ENCODE measurements around the gene ZNF14. TPM values are rescaled to one million over a fixed set of nuclear protein-coding genes. Genes with fewer than 3 reads are reported as not detected.
"Not testable (repeated sequence)": the region's sequence is repeated elsewhere in the genome, so short reads cannot be mapped to it uniquely, and the experiment has no call there.

The ZNF14 gene
- total RNA-seq, 2 donors from 2014 or later = 4.6 to 4.7 TPM

DNA sequence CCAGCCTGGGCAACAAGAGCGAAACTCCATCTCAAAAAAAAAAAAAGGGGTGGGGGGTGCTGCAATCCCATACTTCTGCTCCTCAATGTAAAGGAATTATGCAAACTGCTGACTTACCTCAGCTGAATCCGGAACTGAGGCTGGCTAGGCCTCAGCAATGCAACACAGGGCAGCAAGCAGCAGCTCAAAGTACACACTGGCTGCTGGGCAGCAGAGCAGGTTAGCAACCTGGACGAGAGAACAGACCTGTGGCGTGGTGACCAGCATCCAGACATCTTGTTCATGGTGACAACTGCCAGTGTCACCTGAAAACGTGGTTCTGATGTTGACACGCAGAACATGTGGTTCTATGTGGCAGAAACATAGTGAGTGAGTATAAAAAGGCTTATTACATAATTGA lies 28.1 kb downstream of the ZNF14 start:
- DNase-seq = no peak
- intact Hi-C loops (cut with DNase I) = no loop called here
- no peak for ATAC-seq

DNA sequence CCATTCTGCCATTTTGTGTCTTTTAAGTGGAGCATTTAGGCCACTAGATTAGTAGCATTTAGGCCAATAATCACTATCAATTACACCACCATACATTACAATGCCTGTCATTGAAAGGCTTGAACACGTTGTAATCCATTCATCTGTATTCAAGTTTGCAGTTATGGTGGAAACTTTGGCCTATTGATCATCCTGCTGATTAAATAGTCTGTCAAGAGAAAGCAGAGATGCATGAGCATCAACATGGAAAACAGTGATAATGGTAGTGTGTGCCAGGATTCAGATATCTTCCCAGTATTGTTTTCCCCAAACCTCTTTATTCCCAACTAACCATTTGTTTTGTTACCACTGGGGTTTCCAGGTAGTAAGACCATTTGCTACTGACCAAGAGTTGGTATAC lies 32.4 kb downstream of the ZNF14 start:
- intact Hi-C loops (cut with DNase I); ATAC-seq; DNase-seq: not testable (repeated sequence)

GRCh38 chr19:19697589-19697988 lies 35.3 kb downstream of the ZNF14 start:
- DNase-seq (no peak), ATAC-seq (no peak)
- intact Hi-C loops (cut with DNase I) = no loop called here

DNA sequence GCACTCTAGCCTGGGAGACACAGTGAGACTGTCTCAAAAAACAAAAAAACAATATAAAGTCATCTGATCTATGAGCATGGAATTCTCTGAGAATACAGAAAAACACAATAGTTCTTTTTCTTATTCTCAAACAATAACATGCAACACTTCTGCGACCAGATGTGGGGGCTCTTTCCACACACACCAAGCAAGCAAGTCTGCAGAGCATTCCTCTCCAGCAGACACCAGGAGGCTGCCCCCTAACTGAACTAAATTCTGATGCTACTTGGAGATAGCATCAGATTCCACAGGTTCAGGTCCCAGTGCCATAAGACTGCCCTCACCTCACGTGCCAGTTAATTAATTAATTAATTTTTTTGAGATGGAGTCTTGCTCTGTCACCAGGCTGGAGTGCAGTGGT lies 36.5 kb downstream of the ZNF14 start:
- DNase-seq = no peak
- intact Hi-C loops (cut with DNase I) = no loop called here
- no peak for ATAC-seq

DNA sequence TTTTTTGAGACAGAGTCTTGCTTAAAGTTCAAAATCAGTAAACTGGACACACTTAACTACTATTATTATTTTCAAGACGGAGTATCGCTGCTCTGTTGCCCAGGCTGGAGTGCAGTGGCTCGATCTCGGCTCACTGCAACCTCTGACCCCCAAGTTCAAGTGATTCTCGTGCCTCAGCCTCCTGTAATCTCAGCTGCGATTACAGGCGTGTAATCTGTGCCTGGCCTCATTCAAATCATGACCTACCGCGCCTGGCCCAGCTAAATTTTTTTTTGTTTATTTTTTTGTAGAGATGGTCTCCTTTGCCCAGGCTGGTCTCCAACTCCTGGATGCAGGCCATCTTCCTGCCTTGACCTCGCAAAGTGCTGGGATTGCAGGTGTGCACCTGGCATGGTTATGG lies 41.2 kb downstream of the ZNF14 start:
- ATAC-seq (no peak), DNase-seq (no peak)
- intact Hi-C loops (cut with DNase I) = no loop called here

GRCh38 chr19:19689023-19689422 lies 43.9 kb downstream of the ZNF14 start:
- intact Hi-C loops (cut with DNase I); ATAC-seq; DNase-seq: not testable (repeated sequence)

GRCh38 chr19:19687090-19687489 lies 45.8 kb downstream of the ZNF14 start:
- intact Hi-C loops (cut with DNase I) = no loop called here
- ATAC-seq (no peak), DNase-seq (no peak)

GRCh38 chr19:19686580-19686979 lies 46.3 kb downstream of the ZNF14 start:
- intact Hi-C loops (cut with DNase I) = no loop called here
- ATAC-seq (no peak), DNase-seq (no peak)

DNA sequence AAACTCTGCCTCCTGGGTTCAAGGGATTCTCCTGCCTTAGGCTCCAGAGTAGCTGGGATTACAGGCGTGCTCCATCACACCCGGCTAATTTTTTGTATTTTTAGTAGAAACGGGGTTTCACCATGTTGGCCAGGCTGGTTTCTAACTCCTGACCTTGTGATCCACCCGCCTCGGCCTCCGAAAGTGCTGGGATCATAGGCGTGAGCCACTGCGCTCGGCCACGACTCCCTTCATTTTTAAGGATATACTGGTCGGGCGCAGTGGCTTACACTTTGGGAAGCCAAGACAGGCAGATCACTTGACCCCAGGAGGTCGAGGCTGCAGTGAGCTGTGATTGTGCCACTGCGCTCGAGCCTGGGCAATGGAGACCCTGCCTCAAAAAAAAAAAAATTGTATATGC lies 46.8 kb downstream of the ZNF14 start:
- intact Hi-C loops (cut with DNase I); DNase-seq; ATAC-seq: not testable (repeated sequence)

GRCh38 chr19:19679176-19680073 lies 53.5 kb downstream of the ZNF14 start:
- intact Hi-C loops (cut with DNase I) = no loop called here
- DNase-seq (no peak), ATAC-seq (no peak)

DNA sequence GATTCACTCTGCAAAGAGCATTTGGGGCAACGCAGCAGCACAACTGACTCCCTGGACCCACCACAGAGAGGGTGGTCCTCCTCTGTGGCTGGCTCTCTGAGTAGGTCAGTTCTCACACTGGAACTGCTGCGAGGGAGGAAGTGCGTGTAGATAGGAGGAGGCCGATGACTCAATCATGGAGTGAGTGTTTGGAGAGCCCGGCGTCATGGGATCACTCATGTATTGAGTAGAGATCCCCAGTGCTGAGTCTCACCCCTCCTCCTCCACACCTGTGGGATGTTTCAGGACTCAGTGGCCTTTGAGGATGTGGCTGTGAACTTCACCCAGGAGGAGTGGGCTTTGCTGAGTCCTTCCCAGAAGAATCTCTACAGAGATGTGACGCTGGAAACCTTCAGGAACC lies 55.3 kb downstream of the ZNF14 start:
- ATAC-seq = no peak
- no peak for DNase-seq
- intact Hi-C loops (cut with DNase I) = no loop called here

- ATAC-seq = no peak
- intact Hi-C loops (cut with DNase I) = no loop called here
- DNase-seq = no peak
Measured at GRCh38 chr19:19674315-19674714, 58.6 kb downstream of the ZNF14 start.

DNA sequence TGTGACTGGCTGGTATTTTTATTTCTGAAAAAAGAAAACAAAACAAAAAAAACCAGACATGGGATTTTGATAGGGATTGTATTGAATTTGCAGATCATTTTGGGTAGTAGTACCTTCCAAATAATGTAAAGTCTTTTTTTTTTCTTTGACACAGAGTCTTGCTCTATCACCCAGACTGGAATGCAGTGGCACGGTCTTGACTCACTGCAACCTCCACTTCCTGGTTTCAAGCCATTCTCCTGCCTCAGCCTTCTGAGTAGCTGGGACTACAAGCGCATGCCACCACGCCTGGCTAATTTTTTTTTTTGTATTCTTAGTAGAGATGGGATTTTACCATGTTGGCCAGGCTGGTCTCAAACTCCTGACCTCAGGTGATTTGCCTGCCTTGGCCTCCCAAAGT lies 60.1 kb downstream of the ZNF14 start:
- DNase-seq = no peak
- intact Hi-C loops (cut with DNase I) = no loop called here
- ATAC-seq = no peak

DNA sequence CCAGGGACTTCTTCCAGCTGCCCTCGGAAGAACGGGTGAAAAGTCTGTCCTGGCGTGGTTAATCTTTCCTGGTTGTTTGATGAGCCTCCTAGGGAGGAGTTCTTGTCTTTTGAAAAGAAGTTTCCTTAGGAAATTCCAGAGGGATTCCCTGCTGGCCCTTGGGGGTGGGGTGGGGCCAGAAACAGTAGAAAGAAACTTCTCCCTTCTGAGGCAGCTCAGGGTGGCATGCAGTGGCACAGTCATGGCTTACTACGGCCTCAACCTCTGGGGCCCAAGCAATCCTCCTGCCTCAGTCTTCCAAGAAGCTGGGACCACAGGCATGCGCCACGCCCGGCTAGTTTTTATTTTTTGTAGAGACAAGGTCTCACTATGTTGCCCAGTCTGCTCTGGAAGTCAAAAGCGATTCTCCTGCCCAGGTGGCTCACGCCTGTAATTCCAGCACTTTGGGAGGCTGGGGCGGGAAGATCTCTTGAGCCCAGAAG lies 62.8 kb downstream of the ZNF14 start:
- DNase-seq (no peak), ATAC-seq (no peak)
- intact Hi-C loops (cut with DNase I) = no loop called here

DNA sequence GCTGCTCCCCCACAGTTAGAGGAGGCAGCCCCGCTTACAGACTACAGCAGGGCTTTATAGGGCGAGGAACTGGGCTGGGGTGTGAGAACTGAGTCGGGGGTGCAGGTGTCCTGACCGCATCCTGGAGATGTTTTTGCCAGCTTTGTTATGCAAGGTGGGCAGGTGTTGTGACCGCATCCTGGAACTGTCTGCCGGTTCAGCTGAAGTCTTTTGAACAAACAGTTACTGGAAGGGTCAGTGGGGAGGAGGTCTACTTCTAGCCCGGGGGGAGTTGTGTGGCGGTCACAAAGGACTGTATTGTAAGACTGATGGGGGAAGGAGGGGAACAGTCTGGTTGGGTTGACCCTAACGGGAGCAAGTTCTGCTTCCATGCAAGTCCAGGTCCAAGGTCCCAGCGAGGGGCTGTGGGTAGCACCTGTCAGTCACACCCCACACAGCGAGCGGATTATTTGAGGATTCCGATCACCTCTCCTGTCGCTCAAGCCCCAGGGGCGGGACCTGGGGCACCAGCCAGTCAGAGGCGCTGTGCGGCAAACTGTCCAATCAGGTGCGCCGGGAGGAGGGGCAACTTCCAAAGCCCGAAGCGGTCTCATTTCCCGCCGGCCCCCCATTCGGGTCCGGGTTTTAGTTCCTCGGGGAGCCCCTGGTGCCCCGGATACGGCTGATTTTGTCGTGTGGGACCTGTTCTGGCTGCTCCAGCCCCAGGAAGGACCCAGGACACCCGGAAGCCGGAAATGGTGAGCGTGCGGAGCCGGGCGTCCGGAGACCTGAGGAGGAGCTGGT lies 64.5 kb downstream of the ZNF14 start, which contains the start of gene ZNF101:
ZNF101 (plus strand) TSS at position 610 of the 783 bp plus-strand sequence; CDS start at position 735, 125 bp downstream.
- ATAC-seq (peak; percentile 83 to 85), DNase-seq (peak; percentile 95)
- intact Hi-C loops (cut with DNase I) = no loop called here

DNA sequence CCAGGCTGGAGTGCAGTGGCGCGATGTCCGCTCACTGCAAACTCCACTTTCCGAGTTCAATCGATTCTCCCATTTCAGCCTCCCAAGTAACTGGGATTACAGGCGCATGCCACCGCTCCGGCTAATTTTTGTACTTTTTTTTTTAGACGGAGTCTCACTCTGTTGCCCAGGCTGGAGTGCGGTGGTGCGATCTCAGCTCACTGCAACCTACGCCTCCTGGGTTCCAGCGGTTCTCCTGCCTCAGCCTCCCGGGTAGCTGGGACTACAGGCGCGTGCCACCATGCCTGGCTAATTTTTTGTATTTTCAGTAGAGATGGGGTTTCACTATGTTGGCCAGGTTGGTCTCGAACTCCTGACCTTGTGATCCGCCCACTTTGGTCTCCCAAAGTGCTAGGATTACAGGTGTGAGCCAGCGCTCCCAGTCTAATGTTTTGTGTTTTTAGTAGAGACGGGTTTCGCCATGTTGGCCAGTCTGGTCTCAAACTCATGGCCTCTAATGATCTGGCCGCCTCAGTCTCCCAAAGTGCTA lies 67.4 kb downstream of the ZNF14 start:
- intact Hi-C loops (cut with DNase I); DNase-seq; ATAC-seq: not testable (repeated sequence)

GRCh38 chr19:19663256-19664120 lies 69.4 kb downstream of the ZNF14 start, which contains the start of gene ATP13A1:
Gene ATP13A1 (minus strand): TSS chr19:19663676. CDS start chr19:19663666, 10 bp downstream.
- DNase-seq (peak; percentile 99), ATAC-seq (peak; percentile 96 to 97)
- intact Hi-C loops (cut with DNase I) = no loop called here

DNA sequence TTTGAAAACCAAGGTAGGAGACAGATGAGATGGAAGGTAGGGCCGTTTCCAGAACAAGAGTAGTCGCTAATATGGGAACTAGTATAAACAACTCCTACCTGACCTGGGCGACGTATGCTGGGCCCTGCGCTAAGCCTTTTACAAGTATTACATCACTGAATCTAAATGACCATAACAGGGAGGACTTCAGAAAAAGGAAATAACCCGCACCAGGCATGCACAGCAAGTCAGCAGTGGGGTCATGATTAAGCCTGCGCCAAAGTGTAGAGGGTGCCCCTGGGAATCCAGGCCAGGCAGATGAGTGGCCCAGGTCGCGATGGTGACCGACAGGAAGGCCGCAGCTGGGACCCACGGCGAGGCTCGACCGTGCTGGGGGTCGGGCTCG lies 70.0 kb downstream of the ZNF14 start:
- no peak for DNase-seq
- ATAC-seq = no peak
- intact Hi-C loops (cut with DNase I) = no loop called here

GRCh38 chr19:19662344-19662743 lies 70.6 kb downstream of the ZNF14 start:
- DNase-seq (no peak), ATAC-seq (no peak)
- intact Hi-C loops (cut with DNase I) = no loop called here

Measured in left cardiac atrium (tissue), 4 donors.